DND-41 (cell line): ENCODE measurements around the gene GBE1.

ENCODE experiments used
- CTCF ChIP-seq: IDR thresholded peaks from 2 replicates; pipeline ENCODE4 v1.5.1; 2012; ENCODE audit warnings: borderline replicate concordance, low read length, moderate library complexity, mild to moderate bottlenecking; ENCODE audit not compliant: poor library complexity, severe bottlenecking; ENCODE audit errors: extremely low read depth
- EZH2 ChIP-seq: IDR thresholded peaks from 3 replicates; pipeline ENCODE4 v1.6.1; 2012; ENCODE audit warnings: borderline replicate concordance, low read depth, mild to moderate bottlenecking, moderate library complexity, low read length, inconsistent platforms; ENCODE audit not compliant: severe bottlenecking

GRCh38 chr3:81440661-81441060, 320.8 kb downstream of the GBE1 start:
- TF ChIP-seq CTCF (no peak), EZH2 (no peak)
